DMS79 (cell line): ENCODE data around the gene ATP5PD.
"Not testable (repeated sequence)": the region's sequence is repeated elsewhere in the genome, so short reads cannot be mapped to it uniquely, and the experiment has no call there.

Experiments
- DNase-seq: peaks from one replicate; lab custom pipeline; 2025; lab: John Stamatoyannopoulos, UW

The ATP5PD gene

GRCh38 chr17:75077496-75078283 is 30.9 kb upstream of the ATP5PD start:
- no peak for DNase-seq

- no peak for DNase-seq
Observed at GRCh38 chr17:75077072-75077495, 30.3 kb upstream of the ATP5PD start.

GRCh38 chr17:75075597-75076336 is 29.0 kb upstream of the ATP5PD start:
- DNase-seq = no peak

- no peak for DNase-seq
Observed at GRCh38 chr17:75074532-75074931, 27.8 kb upstream of the ATP5PD start.

- DNase-seq = no peak
Observed at GRCh38 chr17:75073618-75074047, 26.9 kb upstream of the ATP5PD start.

GRCh38 chr17:75072909-75073308 is 26.1 kb upstream of the ATP5PD start:
- not testable (repeated sequence) for DNase-seq

GRCh38 chr17:75071478-75072271 is 24.9 kb upstream of the ATP5PD start:
- DNase-seq = not testable (repeated sequence)

- no peak for DNase-seq
Observed at GRCh38 chr17:75069783-75070182, 23.0 kb upstream of the ATP5PD start.

GRCh38 chr17:75068750-75069149 is 22.0 kb upstream of the ATP5PD start:
- no peak for DNase-seq

- no peak for DNase-seq
Observed at GRCh38 chr17:75067856-75068255, 21.1 kb upstream of the ATP5PD start.

- DNase-seq = no peak
Observed at GRCh38 chr17:75065562-75066151, 18.9 kb upstream of the ATP5PD start.

GRCh38 chr17:75064867-75065561 is 18.2 kb upstream of the ATP5PD start:
- no peak for DNase-seq

- DNase-seq = no peak
Observed at GRCh38 chr17:75064460-75064859, 17.7 kb upstream of the ATP5PD start.

GRCh38 chr17:75064040-75064439 is 17.3 kb upstream of the ATP5PD start:
- DNase-seq = no peak

- DNase-seq = no peak
Observed at GRCh38 chr17:75063626-75064025, 16.9 kb upstream of the ATP5PD start.

- no peak for DNase-seq
Observed at GRCh38 chr17:75063201-75063600, 16.4 kb upstream of the ATP5PD start.

GRCh38 chr17:75061618-75062017 is 14.8 kb upstream of the ATP5PD start:
- no peak for DNase-seq

GRCh38 chr17:75061055-75061438 is 14.3 kb upstream of the ATP5PD start:
- no peak for DNase-seq

- DNase-seq = peak; percentile 35
Observed at GRCh38 chr17:75060434-75061054, 13.8 kb upstream of the ATP5PD start.

- peak; percentile 17 for DNase-seq
Observed at GRCh38 chr17:75059369-75060345, 12.9 kb upstream of the ATP5PD start.
